GM12892 (cell line): Measurements from ENCODE around the gene C14orf93.

Source experiments
- POLR2A ChIP-seq: IDR thresholded peaks from 2 replicates; pipeline ENCODE4 v1.6.1; 2011; ENCODE audit warnings: low read depth, low read length, control low read depth
- POLR2AphosphoS5 ChIP-seq: IDR thresholded peaks from 2 replicates; pipeline ENCODE4 v1.6.1; 2011; ENCODE audit warnings: low read depth, low read length, control low read depth
- TAF1 ChIP-seq: IDR thresholded peaks from 2 replicates; pipeline ENCODE4 v1.6.1; 2011; ENCODE audit warnings: low read depth, mild to moderate bottlenecking, control low read depth, low read length, borderline replicate concordance

- no peak for TF ChIP-seq POLR2AphosphoS5
- no peak for TF ChIP-seq POLR2A
- TF ChIP-seq TAF1, result no peak
Measured at GRCh38 chr14:22978981-22979671, 30.8 kb downstream of the C14orf93 start.
